GM18520 (cell line): Measurements from ENCODE around the gene GFY.

Source experiments
- ATAC-seq: cut with Tn5 transposase; IDR thresholded peaks from one replicate; pipeline ENCODE4 v1.9.1; 2021; ENCODE audit not compliant: unreplicated experiment

GFY gene

GRCh38 chr19:49408816-49409440 is 16.3 kb upstream of the GFY start:
- no peak for ATAC-seq

- no peak for ATAC-seq
These were observed 15.7 kb upstream of the GFY start for GRCh38 chr19:49409441-49410029.

GRCh38 chr19:49411681-49412326 is 13.4 kb upstream of the GFY start:
- no peak for ATAC-seq

- no peak for ATAC-seq
These were observed 11.8 kb upstream of the GFY start for GRCh38 chr19:49413348-49413747.

- ATAC-seq: no peak
These were observed 10.9 kb upstream of the GFY start for GRCh38 chr19:49414256-49414655.

- no peak for ATAC-seq
These were observed 9.9 kb upstream of the GFY start for GRCh38 chr19:49415102-49415809.

- ATAC-seq: no peak
These were observed 9.4 kb upstream of the GFY start for GRCh38 chr19:49415810-49416200.

- ATAC-seq: no peak
These were observed 8.1 kb upstream of the GFY start for GRCh38 chr19:49417088-49417487.

GRCh38 chr19:49418511-49418910 is 6.7 kb upstream of the GFY start:
- ATAC-seq: no peak

- no peak for ATAC-seq
These were observed 6.0 kb upstream of the GFY start for GRCh38 chr19:49419173-49419572.

GRCh38 chr19:49420227-49420626 is 5.0 kb upstream of the GFY start:
- no peak for ATAC-seq

- ATAC-seq: no peak
These were observed 3.9 kb upstream of the GFY start for GRCh38 chr19:49421039-49421877.

- ATAC-seq: no peak
These were observed 3.3 kb upstream of the GFY start for GRCh38 chr19:49421878-49422202.

- ATAC-seq: no peak
These were observed 2.6 kb upstream of the GFY start for GRCh38 chr19:49422407-49423070.

GRCh38 chr19:49423071-49423984 is 1.9 kb upstream of the GFY start, which contains the start of gene PTH2:
TSS of gene PTH2 (minus strand) at chr19:49423441. CDS start at chr19:49423339, 102 bp downstream.
- ATAC-seq: no peak

GRCh38 chr19:49423985-49424303 is 1.2 kb upstream of the GFY start:
- no peak for ATAC-seq

GRCh38 chr19:49425922-49426592 is 869 bp downstream of the GFY start:
- no peak for ATAC-seq

GRCh38 chr19:49427339-49427738 is 2.2 kb downstream of the GFY start:
- ATAC-seq: no peak

GRCh38 chr19:49427855-49428546 is 2.8 kb downstream of the GFY start:
- ATAC-seq: no peak
